Measurements from ENCODE around the gene OCA2. TPM values are rescaled to one million over a fixed set of nuclear protein-coding genes. Genes with fewer than 3 reads are reported as not detected.
"Not testable (repeated sequence)": the region's sequence is repeated elsewhere in the genome, so short reads cannot be mapped to it uniquely, and the experiment has no call there.

Gene OCA2
- polyA plus RNA-seq: 0.03 to 0.08 TPM (median 0.05 TPM) in 3 replicates
- polyA plus RNA-seq (2011; ENCODE audit: low read depth): not detected
- 0.08 and 0.10 TPM in 2 replicates for polyA plus RNA-seq (2011; cell fraction: cytosol; rRNA removed)
- 0.13 and 0.14 TPM in 2 replicates for polyA plus RNA-seq (2011; cell fraction: nucleus; rRNA removed)
- polyA plus RNA-seq (2012; ENCODE audit: low replicate concordance): not detected in 2 replicates
- polyA minus RNA-seq: 0.10 TPM in 1 of 3 replicates, not detected in the others
- not detected for polyA minus RNA-seq (2011; cell fraction: cytosol; rRNA and poly(A)+ RNA removed)
- polyA minus RNA-seq (2011; cell fraction: nucleus; rRNA and poly(A)+ RNA removed): 0.21 and 0.31 TPM in 2 replicates

GRCh38 chr15:28098766-28099554 lies at the start of gene OCA2:
Gene OCA2 (minus strand): TSS chr15:28099315. CDS start chr15:28081874, 17,441 bp downstream.
- H3K27me3 ChIP-seq (ENCODE audit: control insufficient read depth, extremely low read depth, insufficient read depth, low read length): peaks cover 63% of the 10 kb centered on the region
- dilution Hi-C loops (cut with MboI; ENCODE audit: extremely low pct_ligation_motif_present, low sequenced_read_pairs): no loop called here
- no peak within 1 kb of the TSS for H3K9ac ChIP-seq (ENCODE audit: control insufficient read depth, extremely low read depth, insufficient read depth, low read length)
- H3K79me2 ChIP-seq (ENCODE audit: control insufficient read depth, insufficient read depth, low read length): no peaks in the 10 kb centered on the region
- H3K4me3 ChIP-seq (ENCODE audit: control insufficient read depth in 2 of 3, extremely low read depth in 1 of 3, insufficient read depth in 2 of 3, low read depth in 1 of 3, low read length in 3 of 3): no peak within 1 kb of the TSS
- no peaks in the 10 kb centered on the region for H3K9me1 ChIP-seq (ENCODE audit: control insufficient read depth, extremely low read depth, insufficient read depth, low read length)
- H3K27ac ChIP-seq (ENCODE audit: control insufficient read depth, insufficient read depth, low read length): no peak within 1 kb of the TSS
- DNase-seq (ENCODE audit: low read depth, low spot score): no peak
- peak within 1 kb of the TSS; percentile 27 for H3K4me2 ChIP-seq (ENCODE audit: control insufficient read depth, extremely low read depth, insufficient read depth, low read depth, low read length)
- no peaks in the 10 kb centered on the region for H3K9me3 ChIP-seq (ENCODE audit: control insufficient read depth, low read depth, low read length)
- peaks cover 9% of the 10 kb centered on the region for H3K4me1 ChIP-seq (ENCODE audit: control insufficient read depth, extremely low read depth, insufficient read depth, low read length)
- no peaks in the 10 kb centered on the region for H3K36me3 ChIP-seq (ENCODE audit: control insufficient read depth in 2 of 2, extremely low read depth in 1 of 2, insufficient read depth in 2 of 2, low read length in 2 of 2)
- TF ChIP-seq CTCF (optimal IDR thresholded peaks at IDR 0.05 in 1 of 3, IDR thresholded peaks at IDR 0.05 in 1 of 3, conservative IDR thresholded peaks at IDR 0.05 in 1 of 3; ENCODE audit: extremely low read depth in 1 of 3, insufficient read depth in 2 of 3, low read length in 3 of 3) (peak in 1 of 3 experiments; percentile 12), EZH2 (IDR thresholded peaks at IDR 0.05; ENCODE audit: low read length) (no peak)
- H4K20me1 ChIP-seq (ENCODE audit: control insufficient read depth, extremely low read depth, insufficient read depth, low read length): peaks cover 3% of the 10 kb centered on the region
- no peak within 1 kb of the TSS for H2AFZ ChIP-seq (ENCODE audit: control insufficient read depth, low read length)
- no peak for FAIRE-seq

- dilution Hi-C loops (cut with MboI; ENCODE audit: extremely low pct_ligation_motif_present, low sequenced_read_pairs): no loop called here
- Histone ChIP-seq H3K4me2 (ENCODE audit: control insufficient read depth, extremely low read depth, insufficient read depth, low read depth, low read length) (no peak overlapping the region), H3K79me2 (ENCODE audit: control insufficient read depth, insufficient read depth, low read length) (peaks cover 24% of the 10 kb centered on the region), H3K9ac (ENCODE audit: control insufficient read depth, extremely low read depth, insufficient read depth, low read length) (no peak overlapping the region), H3K4me1 (ENCODE audit: control insufficient read depth, extremely low read depth, insufficient read depth, low read length) (no peaks in the 10 kb centered on the region), H3K27ac (ENCODE audit: control insufficient read depth, insufficient read depth, low read length) (no peak overlapping the region), H4K20me1 (ENCODE audit: control insufficient read depth, extremely low read depth, insufficient read depth, low read length) (no peaks in the 10 kb centered on the region), H3K9me1 (ENCODE audit: control insufficient read depth, extremely low read depth, insufficient read depth, low read length) (no peaks in the 10 kb centered on the region), H3K27me3 (ENCODE audit: control insufficient read depth, extremely low read depth, insufficient read depth, low read length) (no peaks in the 10 kb centered on the region), H3K9me3 (ENCODE audit: control insufficient read depth, low read depth, low read length) (no peaks in the 10 kb centered on the region), H3K4me3 (ENCODE audit: control insufficient read depth in 2 of 3, extremely low read depth in 1 of 3, insufficient read depth in 2 of 3, low read depth in 1 of 3, low read length in 3 of 3) (no peak overlapping the region), H3K36me3 (ENCODE audit: control insufficient read depth in 2 of 2, extremely low read depth in 1 of 2, insufficient read depth in 2 of 2, low read length in 2 of 2) (peaks cover 0 to 7% of the 10 kb centered on the region in 2 experiments), H2AFZ (ENCODE audit: control insufficient read depth, low read length) (no peak overlapping the region)
- no peak for DNase-seq (ENCODE audit: low read depth, low spot score)
- TF ChIP-seq CTCF (optimal IDR thresholded peaks at IDR 0.05 in 1 of 3, IDR thresholded peaks at IDR 0.05 in 1 of 3, conservative IDR thresholded peaks at IDR 0.05 in 1 of 3; ENCODE audit: extremely low read depth in 1 of 3, insufficient read depth in 2 of 3, low read length in 3 of 3) (no peak), EZH2 (IDR thresholded peaks at IDR 0.05; ENCODE audit: low read length) (no peak)
- FAIRE-seq: no peak
Observed at GRCh38 chr15:28147801-28148200, 48.7 kb upstream of the OCA2 start.

- H3K27ac ChIP-seq (ENCODE audit: control insufficient read depth, insufficient read depth, low read length); H3K4me2 ChIP-seq (ENCODE audit: control insufficient read depth, extremely low read depth, insufficient read depth, low read depth, low read length); H3K9me3 ChIP-seq (ENCODE audit: control insufficient read depth, low read depth, low read length); H3K4me3 ChIP-seq (ENCODE audit: control insufficient read depth in 2 of 3, extremely low read depth in 1 of 3, insufficient read depth in 2 of 3, low read depth in 1 of 3, low read length in 3 of 3); dilution Hi-C loops (cut with MboI; ENCODE audit: extremely low pct_ligation_motif_present, low sequenced_read_pairs); H3K9ac ChIP-seq (ENCODE audit: control insufficient read depth, extremely low read depth, insufficient read depth, low read length); H3K9me1 ChIP-seq (ENCODE audit: control insufficient read depth, extremely low read depth, insufficient read depth, low read length); DNase-seq (ENCODE audit: low read depth, low spot score); H4K20me1 ChIP-seq (ENCODE audit: control insufficient read depth, extremely low read depth, insufficient read depth, low read length); H2AFZ ChIP-seq (ENCODE audit: control insufficient read depth, low read length); H3K27me3 ChIP-seq (ENCODE audit: control insufficient read depth, extremely low read depth, insufficient read depth, low read length); H3K4me1 ChIP-seq (ENCODE audit: control insufficient read depth, extremely low read depth, insufficient read depth, low read length): not testable (repeated sequence)
- peak; percentile 79 for FAIRE-seq
- Histone ChIP-seq H3K36me3 (ENCODE audit: control insufficient read depth in 2 of 2, extremely low read depth in 1 of 2, insufficient read depth in 2 of 2, low read length in 2 of 2) (peaks cover 0 to 10% of the 10 kb centered on the region in 2 experiments), H3K79me2 (ENCODE audit: control insufficient read depth, insufficient read depth, low read length) (peaks cover 20% of the 10 kb centered on the region)
Observed at GRCh38 chr15:28145419-28145818, 46.3 kb upstream of the OCA2 start.
